ENCODE measurements around the gene PARN. TPM values are rescaled to one million over a fixed set of nuclear protein-coding genes. Genes with fewer than 3 reads are reported as not detected.

Gene PARN, protein sequence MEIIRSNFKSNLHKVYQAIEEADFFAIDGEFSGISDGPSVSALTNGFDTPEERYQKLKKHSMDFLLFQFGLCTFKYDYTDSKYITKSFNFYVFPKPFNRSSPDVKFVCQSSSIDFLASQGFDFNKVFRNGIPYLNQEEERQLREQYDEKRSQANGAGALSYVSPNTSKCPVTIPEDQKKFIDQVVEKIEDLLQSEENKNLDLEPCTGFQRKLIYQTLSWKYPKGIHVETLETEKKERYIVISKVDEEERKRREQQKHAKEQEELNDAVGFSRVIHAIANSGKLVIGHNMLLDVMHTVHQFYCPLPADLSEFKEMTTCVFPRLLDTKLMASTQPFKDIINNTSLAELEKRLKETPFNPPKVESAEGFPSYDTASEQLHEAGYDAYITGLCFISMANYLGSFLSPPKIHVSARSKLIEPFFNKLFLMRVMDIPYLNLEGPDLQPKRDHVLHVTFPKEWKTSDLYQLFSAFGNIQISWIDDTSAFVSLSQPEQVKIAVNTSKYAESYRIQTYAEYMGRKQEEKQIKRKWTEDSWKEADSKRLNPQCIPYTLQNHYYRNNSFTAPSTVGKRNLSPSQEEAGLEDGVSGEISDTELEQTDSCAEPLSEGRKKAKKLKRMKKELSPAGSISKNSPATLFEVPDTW
- 19.3 and 24.0 TPM in 2 replicates for total RNA-seq

DNA sequence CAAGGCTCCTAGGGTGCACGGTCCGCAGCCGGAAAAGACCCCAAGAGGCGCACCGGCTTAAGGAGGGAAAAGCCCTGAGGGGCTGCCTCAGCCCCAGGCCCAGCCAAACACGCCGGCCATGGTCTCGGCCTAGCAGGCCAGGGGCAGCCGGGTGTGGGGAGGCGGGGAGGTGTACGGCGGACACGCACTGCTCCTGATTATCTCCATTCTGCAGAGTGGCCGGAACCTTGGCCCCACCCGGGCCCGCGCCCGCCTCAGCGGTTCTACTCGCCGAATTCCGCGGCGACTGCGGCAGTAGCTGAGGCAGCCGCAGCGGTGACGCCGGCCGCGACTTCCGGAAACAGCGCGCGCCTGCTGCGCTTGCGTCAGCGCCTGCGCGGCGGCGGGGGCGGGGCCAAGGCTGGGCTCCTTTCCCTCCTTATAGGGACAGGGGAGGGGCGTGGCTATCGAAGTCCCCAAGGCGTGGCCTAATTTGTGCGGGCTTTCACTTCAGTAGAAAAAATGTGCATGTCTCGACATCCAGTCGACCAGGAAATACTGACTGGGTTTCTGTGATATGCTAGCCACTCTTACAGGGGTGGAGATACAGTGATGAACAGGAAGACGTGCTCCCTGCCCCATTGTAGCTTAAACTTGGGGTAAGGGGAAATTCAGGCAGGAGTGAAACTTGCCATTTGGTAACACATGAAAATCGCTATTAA lies at the start of gene PARN:
Gene PARN, minus strand, starts transcription at position 342 of the 701 bp plus-strand sequence. Its CDS starts 135 bp downstream, at position 207.

DNA sequence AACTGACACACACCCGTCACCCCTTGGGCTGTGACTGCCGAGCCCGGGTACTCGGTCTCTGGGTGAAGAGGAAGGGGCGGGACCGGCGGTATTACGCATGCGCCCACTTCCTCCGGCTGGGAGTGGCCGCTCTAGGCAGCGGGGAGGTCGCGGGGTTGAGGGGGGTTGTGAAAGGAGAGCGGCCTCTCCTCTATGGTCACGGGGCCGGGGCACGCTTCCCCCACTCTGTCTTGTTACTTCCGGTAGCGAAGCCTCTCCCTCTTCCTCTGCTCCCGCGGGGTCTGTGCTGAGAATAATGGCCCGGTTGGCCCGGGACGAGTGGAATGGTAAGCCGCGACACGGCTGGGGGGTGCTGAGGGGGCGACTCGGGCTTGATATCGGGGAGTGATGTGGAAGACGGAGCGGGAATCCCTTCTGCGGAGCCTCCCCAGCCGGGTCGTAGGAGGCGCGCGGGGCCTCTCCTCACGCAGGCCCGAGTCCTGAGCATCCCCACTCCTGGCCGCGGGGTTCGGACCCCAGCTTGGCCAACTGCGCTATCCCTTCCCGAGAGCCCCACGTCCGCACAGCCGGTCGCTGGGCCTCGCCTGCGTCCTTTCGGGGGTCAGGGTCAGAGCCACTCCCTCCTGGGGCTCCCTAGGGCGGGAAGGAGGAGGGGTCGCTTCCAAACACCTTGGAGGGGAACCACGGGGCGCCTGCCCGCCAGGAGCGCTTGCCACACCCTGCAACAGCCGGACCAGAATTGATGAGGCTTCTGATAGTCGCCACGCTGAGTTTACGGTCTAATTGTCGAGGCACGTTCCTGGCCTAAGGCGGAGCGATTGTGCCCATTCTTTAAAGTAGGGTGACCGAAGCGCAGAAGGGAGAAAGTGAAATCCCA lies 2.9 kb upstream of the PARN start, which contains the start of gene BFAR:
Gene BFAR, plus strand, starts transcription at position 259 of the 877 bp plus-strand sequence. CDS start 11,396 bp downstream, outside the sequence.

Other genes with a start within 250 kb of the PARN start
- 43.4 and 57.1 TPM in 2 replicates for gene BFAR, start 2.7 kb upstream of the PARN start, total RNA-seq
- not detected in 2 replicates for gene PLA2G10, start 64.0 kb upstream of the PARN start, total RNA-seq
- 0.15 and 0.34 TPM in 2 replicates for gene NPIPA3, start 73.2 kb upstream of the PARN start, total RNA-seq
- 0.15 and 0.34 TPM in 2 replicates for gene NPIPA2, start 112.3 kb upstream of the PARN start, total RNA-seq
- 47.1 and 56.9 TPM in 2 replicates for gene NOMO1, start 203.5 kb upstream of the PARN start, total RNA-seq